Spleen (tissue), 11 donors: ENCODE measurements around the gene VAV2. TPM values are rescaled to one million over a fixed set of nuclear protein-coding genes. Genes with fewer than 3 reads are reported as not detected.

Experiments
- DNase-seq: peaks from one replicate; pipeline ENCODE4 v3.0.0-alpha.2; 2020
- H3K27ac ChIP-seq, 8 donors: fragments of 200-600 bp; sonication (generic) in 7 of 8; 1 replicate in 4 of 8; 2 replicates in 4 of 8; pipeline versions ENCODE4 v1.5.0 to v1.8.0; 2016 to 2021; ENCODE audit warnings: inconsistent platforms in 4 of 8, mild to moderate bottlenecking in 4 of 8, moderate library complexity in 1 of 8
- H3K27me3 ChIP-seq, 7 donors: fragments of 200-600 bp; sonication (generic) in 6 of 7; replicated peaks in 1 of 7; 1 replicate in 4 of 7; 2 replicates in 3 of 7; pipeline versions ENCODE4 v1.5.0 to v1.8.0; 2016 to 2021; ENCODE audit warnings: inconsistent platforms in 3 of 7, mild to moderate bottlenecking in 1 of 7
- H3K36me3 ChIP-seq, 6 donors: fragments of 200-600 bp; sonication (generic) in 5 of 6; 1 replicate in 4 of 6; 2 replicates in 2 of 6; pipeline versions ENCODE4 v1.5.0 to v1.8.0; 2016 to 2021; ENCODE audit warnings: inconsistent platforms in 2 of 6
- H3K4me1 ChIP-seq, 6 donors: fragments of 200-600 bp; sonication (generic) in 5 of 6; 1 replicate in 3 of 6; 2 replicates in 3 of 6; pipeline versions ENCODE4 v1.5.0 to v1.8.0; 2016 to 2021; ENCODE audit warnings: inconsistent platforms in 3 of 6
- H3K4me3 ChIP-seq, 8 donors: fragments of 200-600 bp; sonication (generic) in 7 of 8; 1 replicate in 4 of 8; 2 replicates in 4 of 8; pipeline versions ENCODE4 v1.5.0 to v1.8.0; 2016 to 2021; ENCODE audit warnings: inconsistent platforms in 4 of 8, mild to moderate bottlenecking in 4 of 8, moderate library complexity in 2 of 8
- H3K9me3 ChIP-seq, 8 donors: fragments of 200-600 bp; sonication (generic) in 7 of 8; 1 replicate in 4 of 8; 2 replicates in 4 of 8; pipeline versions ENCODE4 v1.5.0 to v1.8.0; 2016 to 2021; ENCODE audit warnings: inconsistent platforms in 4 of 8
- CTCF ChIP-seq, 11 experiments: fragments of 200-600 bp in 7 of 11; fragments of 450-650 bp in 4 of 11; sonication (generic) in 4 of 11; IDR thresholded peaks in 8 of 11; conservative IDR thresholded peaks in 3 of 11; 1 replicate in 7 of 11; 2 replicates in 4 of 11; pipeline versions ENCODE4 v1.4.0 to v1.8.0; 2016 to 2021; ENCODE audit warnings: antibody characterized with exemption in 11 of 11, inconsistent platforms in 4 of 11, mild to moderate bottlenecking in 1 of 11
- POLR2A ChIP-seq, 3 donors: fragments of 450-650 bp; IDR thresholded peaks; one replicate each; pipeline ENCODE4 v1.5.1; 2017; ENCODE audit warnings: antibody characterized with exemption in 3 of 3, mild to moderate bottlenecking in 1 of 3
- POLR2AphosphoS5 ChIP-seq, 3 donors: sonication (generic); formaldehyde crosslinking; IDR thresholded peaks; one replicate each; pipeline ENCODE4 v1.5.1; 2017; ENCODE audit warnings: antibody characterized with exemption in 3 of 3
- WGBS, 5 donors: extraction: QIAGEN DNeasy Blood & Tissue Kit in 3 of 5; methylation state at CpG; one replicate each; pipeline versions ENCODE4 v1.1.5 to v1.1.7; 2013 to 2018; 5-methylcytosine and 5-hydroxymethylcytosine counted together
- intact Hi-C: fragments of 100-400 bp; cut with DNase I; formaldehyde crosslinking; loops from one replicate; pipeline ENCODE4 v1.15.0; 2023; ENCODE audit warnings: low total_unique reads
- polyA plus RNA-seq, 3 donors: library from polyadenylated mRNA; stranded (reverse); fragments of 200-250 nt; gene quantifications; one replicate each; pipeline ENCODE4 v1.2.1, GENCODE V29; 2013
- total RNA-seq, 7 donors: library from RNA; depleted of rRNA in 3 of 7; stranded (reverse); fragments of >200 nt in 3 of 7; fragmentation: NEBNext Ultra II Directional in 4 of 7; extraction: Animal tissue kit (Norgen Biotek cat#: 25700) in 4 of 7; gene quantifications; one replicate each; pipeline versions ENCODE4 v1.1.0 to v1.2.1, GENCODE V29; 2016 to 2021
- donor health status: healthy with polysubstance abuse.
- donor health status: DM: no; HTN: no; CAD: no; lungs with moderate emphysema.
- donor health status: DM: no; HTN: no; CAD: no.
- donor health status: Bipolar disorder and iron deficiency.
- donor health status: healthy.
- donor health status: DM: no; HTN: no; CAD: no.
- donor health status: DM: yes; HTN: yes; CAD: no.

The VAV2 gene
- total and polyA plus RNA-seq, 10 donors, result 14.2 to 39.2 (median 23.3) TPM

GRCh38 chr9:133866946-133867345, 125.2 kb downstream of the VAV2 start:
- intact Hi-C loops, result no loop called here
- peaks cover 0 to 15% (median 13%) of the 10 kb centered on the region in 8 donors for H3K9me3 ChIP-seq
- WGBS, 5 donors, result 88 to 95% (median 90%) methylated on average over 7 to 17 of the region's 17 CpGs
- no peaks in the 10 kb centered on the region for H3K36me3 ChIP-seq
- no peaks in the 10 kb centered on the region for H3K27me3 ChIP-seq
- peaks cover 5 to 38% (median 29%) of the 10 kb centered on the region in 6 donors for H3K4me1 ChIP-seq
- DNase-seq, result no peak
- TF ChIP-seq CTCF (IDR thresholded peaks at IDR 0.05 in 8 of 11, conservative IDR thresholded peaks at IDR 0.05 in 3 of 11), result no peak
- TF ChIP-seq POLR2A (IDR thresholded peaks at IDR 0.05), result no peak
- TF ChIP-seq POLR2AphosphoS5 (IDR thresholded peaks at IDR 0.05), result no peak
- H3K4me3 ChIP-seq, result no peak overlapping the region
- H3K27ac ChIP-seq, result no peak overlapping the region

- DNase-seq, result no peak
- H3K27ac ChIP-seq, result peak overlapping the region in 6 of 8 donors; percentile 47 to 89 (median 82)
- TF ChIP-seq POLR2A (IDR thresholded peaks at IDR 0.05), result no peak
- no peak for TF ChIP-seq CTCF (IDR thresholded peaks at IDR 0.05 in 8 of 11, conservative IDR thresholded peaks at IDR 0.05 in 3 of 11)
- TF ChIP-seq POLR2AphosphoS5 (IDR thresholded peaks at IDR 0.05), result no peak
Measured at GRCh38 chr9:133864011-133864410, 128.1 kb downstream of the VAV2 start.

GRCh38 chr9:133863257-133863592, 128.9 kb downstream of the VAV2 start:
- Histone ChIP-seq H3K4me3 (peak overlapping the region in 3 of 8 donors; percentile 18 to 49 (median 23)), H3K27me3 (no peaks in the 10 kb centered on the region), H3K4me1 (peaks cover 5 to 35% (median 19%) of the 10 kb centered on the region in 6 donors), H3K27ac (peak overlapping the region; percentile 38 to 89 (median 75)), H3K36me3 (peaks cover 0 to 25% (median 0%) of the 10 kb centered on the region in 6 donors), H3K9me3 (peaks cover 0 to 15% (median 13%) of the 10 kb centered on the region in 8 donors)
- WGBS, 5 donors, result 77 to 91% (median 89%) methylated on average over 8 to 19 of the region's 19 CpGs
- no peak for DNase-seq
- intact Hi-C loops, result no loop called here
- TF ChIP-seq POLR2A (IDR thresholded peaks at IDR 0.05), result no peak
- TF ChIP-seq CTCF (IDR thresholded peaks at IDR 0.05 in 8 of 11, conservative IDR thresholded peaks at IDR 0.05 in 3 of 11), result no peak
- no peak for TF ChIP-seq POLR2AphosphoS5 (IDR thresholded peaks at IDR 0.05)

More at GRCh38 chr9:133864011-133864410, 128.1 kb downstream of the VAV2 start:
- Histone ChIP-seq H3K36me3 (peaks cover 0 to 20% (median 0%) of the 10 kb centered on the region in 6 donors), H3K4me3 (no peak overlapping the region), H3K4me1 (peaks cover 5 to 35% (median 19%) of the 10 kb centered on the region in 6 donors), H3K9me3 (peaks cover 0 to 15% (median 13%) of the 10 kb centered on the region in 8 donors), H3K27me3 (no peaks in the 10 kb centered on the region)
- intact Hi-C loops, result no loop called here
- 80 to 90% (median 86%) methylated on average over 16 of the region's 16 CpGs for WGBS, 5 donors

- DNase-seq, result peak; percentile 83
- WGBS, 5 donors, result 18 to 29% (median 24%) methylated on average over 27 to 28 of the region's 28 CpGs
Measured at GRCh38 chr9:133862585-133863256, 129.4 kb downstream of the VAV2 start.

More at GRCh38 chr9:133862585-133863256, 129.4 kb downstream of the VAV2 start:
- peaks cover 0 to 25% (median 0%) of the 10 kb centered on the region in 6 donors for H3K36me3 ChIP-seq
- peaks cover 5 to 36% (median 19%) of the 10 kb centered on the region in 6 donors for H3K4me1 ChIP-seq
- peak overlapping the region; percentile 38 to 89 (median 75) for H3K27ac ChIP-seq
- H3K4me3 ChIP-seq, result peak overlapping the region in 5 of 8 donors; percentile 7 to 49 (median 18)
- peaks cover 0 to 15% (median 13%) of the 10 kb centered on the region in 8 donors for H3K9me3 ChIP-seq
- intact Hi-C loops, result no loop called here
- H3K27me3 ChIP-seq, result no peaks in the 10 kb centered on the region
- TF ChIP-seq CTCF (IDR thresholded peaks at IDR 0.05 in 8 of 11, conservative IDR thresholded peaks at IDR 0.05 in 3 of 11) (no peak), POLR2AphosphoS5 (IDR thresholded peaks at IDR 0.05) (peak; percentile 62 to 74 (median 73))
